H9 (cell line): Measurements from ENCODE around the gene CRIP2. TPM values are rescaled to one million over a fixed set of nuclear protein-coding genes. Genes with fewer than 3 reads are reported as not detected.

Experiments used
- DNase-seq: peaks from one replicate; pipeline ENCODE4 v3.0.0-alpha.2; 2017
- H2AFZ ChIP-seq: one replicate; pipeline ENCODE4 v1.6.1; 2013; ENCODE audit warnings: mild to moderate bottlenecking, low read length, control low read depth, moderate library complexity
- H2AK5ac ChIP-seq: 2 replicates; pipeline ENCODE4 v1.6.1; 2013; ENCODE audit warnings: low read length, control low read depth, mixed read lengths; ENCODE audit not compliant: insufficient read length
- H2BK120ac ChIP-seq: one replicate; pipeline ENCODE4 v1.6.1; 2013; ENCODE audit warnings: low read depth, mild to moderate bottlenecking, low read length, control low read depth, inconsistent platforms; ENCODE audit not compliant: poor library complexity, severe bottlenecking
- H2BK12ac ChIP-seq: 2 replicates; pipeline ENCODE4 v1.6.1; 2013; ENCODE audit warnings: low read length, control low read depth, mixed read lengths, low read depth; ENCODE audit not compliant: insufficient read length
- H2BK15ac ChIP-seq: 2 replicates; pipeline ENCODE4 v1.6.1; 2013; ENCODE audit warnings: low read depth, low read length, control low read depth
- H2BK20ac ChIP-seq: one replicate; pipeline ENCODE4 v1.6.1; 2013; ENCODE audit warnings: low read depth, mild to moderate bottlenecking, low read length, control low read depth, inconsistent platforms; ENCODE audit not compliant: poor library complexity, severe bottlenecking
- H2BK5ac ChIP-seq: 2 replicates; pipeline ENCODE4 v1.6.1; 2013; ENCODE audit warnings: low read length, control low read depth, mixed read lengths; ENCODE audit not compliant: insufficient read length
- H3K14ac ChIP-seq: 2 replicates; pipeline ENCODE4 v1.6.1; 2013; ENCODE audit warnings: low read length, control low read depth; ENCODE audit not compliant: insufficient read depth
- H3K18ac ChIP-seq: 2 replicates; pipeline ENCODE4 v1.6.1; 2013; ENCODE audit warnings: low read depth, mild to moderate bottlenecking, mixed read lengths, low read length, control low read depth; ENCODE audit not compliant: insufficient read length
- H3K23ac ChIP-seq: 2 replicates; pipeline ENCODE4 v1.6.1; 2013; ENCODE audit warnings: low read length, control low read depth, mixed read lengths, low read depth; ENCODE audit not compliant: insufficient read length
- H3K23me2 ChIP-seq: 2 replicates; pipeline ENCODE4 v1.6.1; 2013; ENCODE audit warnings: low read depth, mild to moderate bottlenecking, mixed read lengths, low read length, control low read depth; ENCODE audit not compliant: insufficient read length, poor library complexity, severe bottlenecking
- H3K27ac ChIP-seq: 2 replicates; pipeline ENCODE4 v1.5.1; 2013; ENCODE audit warnings: low read length, control low read depth, mixed read lengths, low read depth; ENCODE audit not compliant: insufficient read length
- H3K27me3 ChIP-seq: 2 replicates; pipeline ENCODE4 v1.6.1; 2013; ENCODE audit warnings: low read length, control low read depth, inconsistent platforms; ENCODE audit not compliant: insufficient read depth
- H3K4ac ChIP-seq: 2 replicates; pipeline ENCODE4 v1.6.1; 2013; ENCODE audit warnings: low read depth, mild to moderate bottlenecking, control low read depth, inconsistent platforms, low read length, moderate library complexity
- H3K4me1 ChIP-seq: 2 replicates; pipeline ENCODE4 v1.6.1; 2013; ENCODE audit warnings: low read length, control low read depth, inconsistent platforms; ENCODE audit not compliant: insufficient read depth
- H3K4me2 ChIP-seq: 2 replicates; pipeline ENCODE4 v1.6.1; 2013; ENCODE audit warnings: low read length, control low read depth, mixed read lengths; ENCODE audit not compliant: insufficient read length, insufficient read depth
- H3K56ac ChIP-seq: 2 replicates; pipeline ENCODE4 v1.6.1; 2013; ENCODE audit warnings: low read depth, mild to moderate bottlenecking, mixed read lengths, low read length, control low read depth; ENCODE audit not compliant: insufficient read length
- H3K79me1 ChIP-seq: 2 replicates; pipeline ENCODE4 v1.6.1; 2013; ENCODE audit warnings: low read depth, mild to moderate bottlenecking, moderate library complexity, low read length, control low read depth, inconsistent platforms; ENCODE audit not compliant: insufficient read depth, poor library complexity, severe bottlenecking
- H3K79me2 ChIP-seq: 2 replicates; pipeline ENCODE4 v1.6.1; 2013; ENCODE audit warnings: low read length, control low read depth, inconsistent platforms; ENCODE audit not compliant: insufficient read depth
- H3K9ac ChIP-seq: 2 replicates; pipeline ENCODE4 v1.6.1; 2013; ENCODE audit warnings: low read length, control low read depth, mixed read lengths; ENCODE audit not compliant: insufficient read length; ENCODE audit errors: extremely low read depth
- H3K9me3 ChIP-seq: one replicate; pipeline ENCODE4 v1.6.1; 2013; ENCODE audit warnings: low read depth, low read length, inconsistent platforms; ENCODE audit not compliant: control insufficient read depth
- H3T11ph ChIP-seq: one replicate; pipeline ENCODE4 v1.6.1; 2013; ENCODE audit warnings: mild to moderate bottlenecking, low read length, control low read depth, inconsistent platforms
- H4K20me1 ChIP-seq: one replicate; pipeline ENCODE4 v1.6.1; 2013; ENCODE audit not compliant: control insufficient read depth, insufficient read length, insufficient read depth
- H4K5ac ChIP-seq: 2 replicates; pipeline ENCODE4 v1.6.1; 2013; ENCODE audit warnings: low read depth, mild to moderate bottlenecking, mixed read lengths, low read length, control low read depth; ENCODE audit not compliant: insufficient read length
- H4K8ac ChIP-seq: replicated peaks from 2 replicates; pipeline ENCODE4 v1.6.1; 2013; ENCODE audit warnings: low read length, control low read depth, mixed read lengths, low read depth; ENCODE audit not compliant: insufficient read length
- H4K91ac ChIP-seq: 2 replicates; pipeline ENCODE4 v1.6.1; 2013; ENCODE audit warnings: low read depth, mild to moderate bottlenecking, moderate library complexity, mixed read lengths, low read length, control low read depth; ENCODE audit not compliant: insufficient read length
- H3K27ac Mint-ChIP-seq, 3 experiments: 2 replicates in 2 of 3; 3 replicates in 1 of 3; pipeline ENCODE4 v1.8.0; 2020 to 2021; ENCODE audit warnings: mixed read lengths in 3 of 3, mild to moderate bottlenecking in 1 of 3, moderate library complexity in 1 of 3
- H3K27me3 Mint-ChIP-seq: 2 replicates; pipeline ENCODE4 v1.8.0; 2021; ENCODE audit warnings: low read depth, mild to moderate bottlenecking, moderate library complexity, mixed read lengths
- H3K36me3 Mint-ChIP-seq, 3 experiments: 2 replicates in 2 of 3; 3 replicates in 1 of 3; pipeline ENCODE4 v1.8.0; 2020 to 2021; ENCODE audit warnings: low read depth in 3 of 3, mixed read lengths in 3 of 3; ENCODE audit not compliant: insufficient read depth in 1 of 3
- H3K4me1 Mint-ChIP-seq, 2 experiments: 2 replicates each; pipeline ENCODE4 v1.8.0; 2020; ENCODE audit warnings: mixed read lengths in 2 of 2
- H3K4me3 Mint-ChIP-seq, 2 experiments: 2 replicates in 1 of 2; 3 replicates in 1 of 2; pipeline ENCODE4 v1.8.0; 2020 to 2021; ENCODE audit warnings: mild to moderate bottlenecking in 2 of 2, mixed read lengths in 2 of 2, moderate library complexity in 1 of 2
- H3K9me3 Mint-ChIP-seq, 2 experiments: 2 replicates in 1 of 2; 3 replicates in 1 of 2; pipeline ENCODE4 v1.8.0; 2020; ENCODE audit warnings: mild to moderate bottlenecking in 2 of 2, mixed read lengths in 2 of 2, moderate library complexity in 1 of 2
- CTCF ChIP-seq: fragments of 200-600 bp; sonication (generic); conservative IDR thresholded peaks from 3 replicates; pipeline ENCODE4 v1.8.0; 2021; ENCODE audit warnings: antibody characterized with exemption, mild to moderate bottlenecking
- WGBS: extraction: QIAGEN DNeasy Blood & Tissue Kit; methylation state at CpG from one replicate; pipeline ENCODE4 v1.1.7; 2013; ENCODE audit warnings: missing lambda C conversion rate, low lambda C conversion rate, mixed read lengths; ENCODE audit not compliant: insufficient read length; ENCODE audit errors: extremely low coverage; 5-methylcytosine and 5-hydroxymethylcytosine counted together
- total RNA-seq: library from RNA; stranded (reverse); gene quantifications from 2 replicates; pipeline ENCODE4 v1.2.1, GENCODE V29; 2021

CRIP2 gene
- total RNA-seq, 1 experiment from 2014 or later = 5.7 TPM

GRCh38 chr14:105507247-105507646 is 32.6 kb downstream of the CRIP2 start:
- H4K8ac ChIP-seq = no peak overlapping the region
- no peaks in the 10 kb centered on the region for H3K9me3 ChIP-seq
- no peak overlapping the region for H3K18ac ChIP-seq
- no peak overlapping the region for H2BK20ac ChIP-seq
- H3K4me1 ChIP-seq = no peaks in the 10 kb centered on the region
- H3K27me3 Mint-ChIP-seq = peaks cover 41% of the 10 kb centered on the region
- H3K27ac ChIP-seq = no peak overlapping the region
- H3T11ph ChIP-seq = no peak overlapping the region
- no peak overlapping the region for H2BK5ac ChIP-seq
- no peaks in the 10 kb centered on the region for H3K79me2 ChIP-seq
- H2BK120ac ChIP-seq = no peak overlapping the region
- H3K23me2 ChIP-seq = peaks cover 2% of the 10 kb centered on the region
- no peak overlapping the region for H3K56ac ChIP-seq
- no peak overlapping the region for H3K4me2 ChIP-seq
- no peak overlapping the region for H3K14ac ChIP-seq
- H3K4me1 Mint-ChIP-seq = no peaks in the 10 kb centered on the region
- H2AK5ac ChIP-seq = no peak overlapping the region
- no peak overlapping the region for H2BK12ac ChIP-seq
- H3K27ac Mint-ChIP-seq = no peak overlapping the region; a peak in 1 of 7 replicates
- no CpG with 5 or more reads among the region's 17 CpGs for WGBS
- H3K36me3 Mint-ChIP-seq = no peaks in the 10 kb centered on the region; a peak in 1 of 7 replicates
- H3K79me1 ChIP-seq = no peaks in the 10 kb centered on the region
- no peak overlapping the region for H4K5ac ChIP-seq
- H4K91ac ChIP-seq = no peak overlapping the region
- no peak overlapping the region for H3K23ac ChIP-seq
- peaks cover 0 to 16% of the 10 kb centered on the region in 2 experiments; a peak in 3 of 5 replicates for H3K9me3 Mint-ChIP-seq
- H3K9ac ChIP-seq = no peak overlapping the region
- no peak overlapping the region for H3K4ac ChIP-seq
- no peak overlapping the region for H3K4me3 Mint-ChIP-seq
- peak; percentile 20 for DNase-seq
- no peak for TF ChIP-seq CTCF
- no peaks in the 10 kb centered on the region for H4K20me1 ChIP-seq
- H2AFZ ChIP-seq = no peak overlapping the region
- no peak overlapping the region for H2BK15ac ChIP-seq
- H3K27me3 ChIP-seq = no peaks in the 10 kb centered on the region; the same call in 1 of the 2 replicates
